ENCODE measurements around the gene RAB11FIP4.

- TF ChIP-seq POLR2A (IDR thresholded peaks at IDR 0.05), result no peak
- no peak for TF ChIP-seq CTCF (IDR thresholded peaks at IDR 0.05)
These were observed 119.7 kb downstream of the RAB11FIP4 start for GRCh38 chr17:31511195-31511578.
